ENCODE results near the gene CRPPA.

The CRPPA gene

DNA sequence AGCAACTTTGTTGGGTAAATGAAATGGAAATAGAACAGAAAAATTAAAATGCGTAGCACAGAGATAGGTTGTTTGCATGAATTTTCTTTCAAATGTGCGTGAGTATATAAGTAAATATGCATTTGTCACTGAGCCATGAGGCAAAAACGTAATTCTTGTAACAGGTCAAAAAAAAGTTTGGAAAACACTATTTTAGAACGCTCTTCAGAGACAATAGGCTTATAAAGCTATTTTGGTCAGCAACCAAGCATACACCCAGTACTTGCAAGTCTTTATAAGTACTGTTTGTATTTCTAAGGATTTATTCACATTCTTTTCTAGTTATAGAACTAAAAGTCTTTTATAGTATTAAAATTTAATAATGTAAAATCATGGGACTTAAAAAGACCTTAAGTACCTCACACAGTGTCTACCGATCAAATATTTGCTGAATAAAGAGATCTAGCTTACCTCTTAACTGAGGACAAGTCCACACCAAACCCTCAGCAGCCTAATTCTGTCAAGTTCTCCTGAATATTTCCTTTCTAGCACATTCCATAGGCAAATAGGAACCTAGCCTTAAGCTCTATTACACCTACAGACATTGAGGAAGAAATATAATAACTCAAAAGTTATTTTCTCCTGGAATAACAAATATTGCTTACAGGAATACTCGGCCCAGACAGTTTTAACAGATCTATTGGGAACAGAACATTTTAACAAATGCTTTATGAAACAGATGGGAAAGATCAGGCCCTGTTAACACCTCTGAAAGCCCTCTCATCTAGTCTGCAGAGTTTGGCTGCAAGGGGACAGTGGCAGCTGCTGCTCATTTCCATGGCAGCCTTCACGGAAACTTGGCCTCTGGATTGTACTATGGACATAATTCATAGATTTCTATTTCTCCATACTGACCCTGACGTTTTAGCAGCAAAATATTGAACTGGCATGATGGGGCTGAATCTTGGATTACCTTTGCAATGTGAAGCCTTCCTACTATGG is 8.8 kb downstream of the CRPPA start:
- Histone ChIP-seq H3K9ac (ENCODE audit: low read depth, low read length) (no peak overlapping the region), H2AFZ (ENCODE audit: low read depth, low read length) (no peak overlapping the region), H3K27me3 (ENCODE audit: insufficient read depth, low read length, poor library complexity) (no peaks in the 10 kb centered on the region), H3K27ac (ENCODE audit: low read length) (no peak overlapping the region), H3K4me3 (ENCODE audit: low read depth in 1 of 2, low read length in 2 of 2) (no peak overlapping the region), H3K4me2 (ENCODE audit: insufficient read depth, low read length) (no peak overlapping the region), H3K79me2 (ENCODE audit: insufficient read depth, low read length) (no peaks in the 10 kb centered on the region), H3K4me1 (ENCODE audit: insufficient read depth, low read length) (no peaks in the 10 kb centered on the region), H3K9me3 (ENCODE audit: insufficient read depth, low read length, severe bottlenecking) (no peaks in the 10 kb centered on the region), H4K20me1 (ENCODE audit: insufficient read depth, low read length) (no peaks in the 10 kb centered on the region), H3K36me3 (ENCODE audit: insufficient read depth, low read length) (no peaks in the 10 kb centered on the region)
- ATAC-seq (ENCODE audit: insufficient read depth, low read depth) = no peak
- no peak for DNase-seq
- TF ChIP-seq, protein P1, sequence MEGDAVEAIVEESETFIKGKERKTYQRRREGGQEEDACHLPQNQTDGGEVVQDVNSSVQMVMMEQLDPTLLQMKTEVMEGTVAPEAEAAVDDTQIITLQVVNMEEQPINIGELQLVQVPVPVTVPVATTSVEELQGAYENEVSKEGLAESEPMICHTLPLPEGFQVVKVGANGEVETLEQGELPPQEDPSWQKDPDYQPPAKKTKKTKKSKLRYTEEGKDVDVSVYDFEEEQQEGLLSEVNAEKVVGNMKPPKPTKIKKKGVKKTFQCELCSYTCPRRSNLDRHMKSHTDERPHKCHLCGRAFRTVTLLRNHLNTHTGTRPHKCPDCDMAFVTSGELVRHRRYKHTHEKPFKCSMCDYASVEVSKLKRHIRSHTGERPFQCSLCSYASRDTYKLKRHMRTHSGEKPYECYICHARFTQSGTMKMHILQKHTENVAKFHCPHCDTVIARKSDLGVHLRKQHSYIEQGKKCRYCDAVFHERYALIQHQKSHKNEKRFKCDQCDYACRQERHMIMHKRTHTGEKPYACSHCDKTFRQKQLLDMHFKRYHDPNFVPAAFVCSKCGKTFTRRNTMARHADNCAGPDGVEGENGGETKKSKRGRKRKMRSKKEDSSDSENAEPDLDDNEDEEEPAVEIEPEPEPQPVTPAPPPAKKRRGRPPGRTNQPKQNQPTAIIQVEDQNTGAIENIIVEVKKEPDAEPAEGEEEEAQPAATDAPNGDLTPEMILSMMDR (IDR thresholded peaks at IDR 0.05; ENCODE audit: borderline replicate concordance, extremely low read depth, low read length, poor library complexity, severe bottlenecking) = no peak
- TF ChIP-seq EZH2 (IDR thresholded peaks at IDR 0.05; ENCODE audit: borderline replicate concordance, low read depth, low read length, severe bottlenecking) = no peak

DNA sequence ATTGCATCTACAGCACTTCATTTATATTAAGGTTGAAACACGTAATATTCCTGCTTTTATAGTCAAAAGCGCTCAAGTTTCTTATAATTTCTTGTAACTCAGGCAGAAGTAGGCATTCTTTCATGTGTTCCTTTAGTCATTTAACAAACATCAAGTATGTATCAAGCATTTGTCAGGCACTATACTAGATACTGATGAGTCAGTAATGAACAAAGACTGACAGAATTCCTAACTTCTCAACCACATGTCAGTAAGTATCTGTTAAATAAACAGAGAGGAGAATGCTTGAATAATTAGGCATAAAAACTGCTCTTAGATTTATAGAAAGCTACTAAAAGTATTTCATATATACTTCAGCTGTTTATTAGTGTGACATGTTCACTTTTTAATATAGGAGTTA is 9.9 kb downstream of the CRPPA start:
- H2AFZ ChIP-seq (ENCODE audit: low read depth, low read length) = no peak overlapping the region
- no peak overlapping the region for H3K4me3 ChIP-seq (ENCODE audit: low read depth in 1 of 2, low read length in 2 of 2)
- H3K36me3 ChIP-seq (ENCODE audit: insufficient read depth, low read length) = no peaks in the 10 kb centered on the region
- no peaks in the 10 kb centered on the region for H3K27me3 ChIP-seq (ENCODE audit: insufficient read depth, low read length, poor library complexity)
- ATAC-seq (ENCODE audit: insufficient read depth, low read depth) (no peak), DNase-seq (no peak)
- H3K9me3 ChIP-seq (ENCODE audit: insufficient read depth, low read length, severe bottlenecking) = no peaks in the 10 kb centered on the region
- H4K20me1 ChIP-seq (ENCODE audit: insufficient read depth, low read length) = no peaks in the 10 kb centered on the region
- TF ChIP-seq EZH2 (IDR thresholded peaks at IDR 0.05; ENCODE audit: borderline replicate concordance, low read depth, low read length, severe bottlenecking) = no peak
- TF ChIP-seq, protein P1 (IDR thresholded peaks at IDR 0.05; ENCODE audit: borderline replicate concordance, extremely low read depth, low read length, poor library complexity, severe bottlenecking) = no peak
- H3K4me2 ChIP-seq (ENCODE audit: insufficient read depth, low read length) = no peak overlapping the region
- H3K27ac ChIP-seq (ENCODE audit: low read length) = no peak overlapping the region
- H3K9ac ChIP-seq (ENCODE audit: low read depth, low read length) = no peak overlapping the region
- no peaks in the 10 kb centered on the region for H3K79me2 ChIP-seq (ENCODE audit: insufficient read depth, low read length)
- H3K4me1 ChIP-seq (ENCODE audit: insufficient read depth, low read length) = no peaks in the 10 kb centered on the region

DNA sequence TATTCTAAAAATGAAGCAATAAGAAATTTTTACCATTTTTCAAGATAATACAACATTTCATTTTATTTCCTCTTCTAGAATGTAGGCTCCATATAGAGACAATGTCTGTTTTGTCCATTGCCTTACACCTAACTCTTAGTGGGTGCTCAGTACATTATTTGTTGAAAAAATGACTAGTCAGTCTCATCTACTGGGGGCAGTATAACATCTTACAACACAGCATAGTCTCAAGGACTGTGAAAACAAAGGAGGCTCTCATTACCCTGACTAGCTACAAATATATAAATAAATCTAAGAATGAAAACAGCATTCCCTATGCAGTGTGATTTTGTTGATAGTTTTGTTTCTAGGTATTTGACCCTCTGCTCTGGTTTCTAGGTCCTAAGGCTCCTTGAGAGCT is 11.6 kb downstream of the CRPPA start:
- Histone ChIP-seq H3K4me2 (ENCODE audit: insufficient read depth, low read length) (no peak overlapping the region), H3K4me3 (ENCODE audit: low read depth in 1 of 2, low read length in 2 of 2) (no peak overlapping the region), H3K9ac (ENCODE audit: low read depth, low read length) (no peak overlapping the region), H3K79me2 (ENCODE audit: insufficient read depth, low read length) (no peaks in the 10 kb centered on the region), H3K36me3 (ENCODE audit: insufficient read depth, low read length) (no peaks in the 10 kb centered on the region), H3K27me3 (ENCODE audit: insufficient read depth, low read length, poor library complexity) (no peaks in the 10 kb centered on the region), H3K27ac (ENCODE audit: low read length) (no peak overlapping the region), H2AFZ (ENCODE audit: low read depth, low read length) (no peak overlapping the region), H4K20me1 (ENCODE audit: insufficient read depth, low read length) (no peaks in the 10 kb centered on the region), H3K9me3 (ENCODE audit: insufficient read depth, low read length, severe bottlenecking) (no peaks in the 10 kb centered on the region), H3K4me1 (ENCODE audit: insufficient read depth, low read length) (no peaks in the 10 kb centered on the region)
- no peak for DNase-seq
- ATAC-seq (ENCODE audit: insufficient read depth, low read depth) = no peak
- TF ChIP-seq, protein P1 (IDR thresholded peaks at IDR 0.05; ENCODE audit: borderline replicate concordance, extremely low read depth, low read length, poor library complexity, severe bottlenecking) = no peak
- TF ChIP-seq EZH2 (IDR thresholded peaks at IDR 0.05; ENCODE audit: borderline replicate concordance, low read depth, low read length, severe bottlenecking) = no peak

Measured in DND-41 (cell line).